HG03060 (cell line): ENCODE results near the gene DHRS11.

Experiments used
- ATAC-seq: cut with Tn5 transposase; IDR thresholded peaks from one replicate; pipeline ENCODE4 v1.9.1; 2021; ENCODE audit warnings: low read depth, moderate number of reproducible peaks; ENCODE audit not compliant: unreplicated experiment

Gene DHRS11

DNA sequence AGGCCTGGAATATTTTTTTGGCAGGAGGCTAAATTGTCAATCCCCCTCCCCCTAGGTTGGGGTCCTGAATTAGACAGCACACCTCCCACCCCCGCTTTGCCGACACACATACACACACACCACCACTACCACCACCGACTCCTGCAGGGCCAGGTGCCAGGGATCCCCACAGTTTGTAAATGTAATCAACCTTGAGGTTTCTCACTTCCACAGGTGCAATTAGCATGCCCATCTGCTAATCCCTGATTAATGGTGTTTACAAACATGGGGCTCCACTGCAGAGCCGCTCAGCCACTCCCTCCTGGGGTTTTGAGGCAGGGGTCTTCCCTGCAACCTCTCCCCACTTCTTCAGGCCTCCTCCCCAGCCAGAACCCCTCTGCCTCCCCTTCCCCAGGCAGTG, 21.5 kb downstream of the DHRS11 start:
- ATAC-seq = no peak

DNA sequence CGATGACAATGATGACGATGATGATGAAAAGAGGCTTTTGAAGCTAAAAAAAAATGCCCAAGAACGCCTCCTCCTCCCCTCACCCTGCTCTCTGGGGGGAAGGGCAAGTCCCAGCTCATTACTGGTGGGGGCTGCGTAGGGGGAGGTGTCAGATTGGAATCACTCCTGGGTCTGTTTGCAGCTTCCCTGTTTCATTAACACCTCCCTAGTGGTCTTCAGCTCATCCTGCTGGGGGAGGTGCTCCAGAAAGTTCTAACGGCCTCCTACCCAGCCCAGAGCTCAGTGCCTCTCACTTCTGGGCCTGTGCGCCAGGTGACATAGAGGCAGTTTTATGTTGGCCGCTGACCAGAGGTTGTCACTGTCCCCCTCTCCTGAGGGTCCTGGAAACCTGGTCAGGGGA, 22.4 kb downstream of the DHRS11 start:
- no peak for ATAC-seq

- ATAC-seq = no peak
Measured at GRCh38 chr17:36614933-36615332, 23.3 kb downstream of the DHRS11 start.

GRCh38 chr17:36616061-36617029, 24.7 kb downstream of the DHRS11 start:
- no peak for ATAC-seq

- no peak for ATAC-seq
Measured at GRCh38 chr17:36617773-36618172, 26.1 kb downstream of the DHRS11 start.

DNA sequence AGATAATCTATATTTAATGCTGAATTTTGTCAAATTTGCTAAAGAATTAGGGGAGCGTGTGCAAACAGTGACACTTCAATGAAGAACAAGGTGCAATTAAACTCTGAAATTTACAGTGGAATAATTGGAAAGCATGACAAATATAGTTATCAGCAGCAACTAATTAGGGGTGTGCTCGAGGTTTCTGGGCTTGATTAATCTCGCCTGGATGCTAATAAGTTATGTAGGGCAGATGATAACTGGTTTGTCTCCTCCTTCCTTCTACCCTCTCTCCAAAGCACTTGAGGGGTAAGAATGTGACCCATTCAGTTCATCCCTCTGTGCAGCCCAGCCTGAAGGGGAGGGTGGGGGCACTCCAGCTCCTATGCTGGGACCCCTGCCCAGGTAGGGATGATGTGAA, 31.6 kb downstream of the DHRS11 start:
- no peak for ATAC-seq

DNA sequence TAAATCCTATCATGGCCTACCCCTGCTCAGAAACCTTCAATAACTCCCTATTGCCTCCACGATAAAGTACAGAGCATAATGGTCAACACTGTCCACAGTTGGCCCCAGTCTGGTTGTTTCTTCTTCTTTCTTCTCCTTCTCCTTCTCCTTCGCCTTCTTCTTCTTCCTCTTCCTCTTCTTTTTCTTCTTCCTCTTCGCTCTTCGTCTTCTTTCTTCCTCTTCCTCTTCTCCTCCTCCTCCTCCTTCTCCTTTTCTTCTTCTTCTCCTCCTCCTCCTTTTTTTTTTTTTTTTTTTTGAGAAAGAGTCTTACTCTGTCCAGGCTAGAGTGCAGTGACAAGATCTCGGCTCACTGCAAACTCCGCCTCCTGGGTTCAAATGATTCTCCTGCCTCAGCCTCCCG, 33.5 kb downstream of the DHRS11 start:
- no peak for ATAC-seq

- ATAC-seq = no peak
Measured at GRCh38 chr17:36627101-36627500, 35.4 kb downstream of the DHRS11 start.

DNA sequence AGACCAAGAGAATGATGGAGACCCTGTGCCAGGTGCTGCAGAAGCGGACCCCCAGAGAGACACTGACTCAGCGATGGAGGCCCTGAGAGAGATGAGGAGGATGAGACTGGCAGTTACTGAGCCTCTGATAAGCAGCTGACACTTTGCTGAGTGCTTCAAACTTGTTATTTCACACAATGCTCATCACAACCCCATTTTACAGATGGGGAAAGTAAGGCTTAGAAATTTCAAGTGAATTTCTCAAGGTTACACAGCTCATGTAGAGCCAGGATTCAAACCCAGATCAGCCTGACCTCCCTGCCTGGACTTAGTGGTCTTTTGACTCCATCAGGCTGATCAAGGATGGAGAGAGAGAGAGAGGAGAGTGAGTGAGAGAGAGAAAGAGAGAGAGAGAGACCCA, 36.9 kb downstream of the DHRS11 start:
- no peak for ATAC-seq

DNA sequence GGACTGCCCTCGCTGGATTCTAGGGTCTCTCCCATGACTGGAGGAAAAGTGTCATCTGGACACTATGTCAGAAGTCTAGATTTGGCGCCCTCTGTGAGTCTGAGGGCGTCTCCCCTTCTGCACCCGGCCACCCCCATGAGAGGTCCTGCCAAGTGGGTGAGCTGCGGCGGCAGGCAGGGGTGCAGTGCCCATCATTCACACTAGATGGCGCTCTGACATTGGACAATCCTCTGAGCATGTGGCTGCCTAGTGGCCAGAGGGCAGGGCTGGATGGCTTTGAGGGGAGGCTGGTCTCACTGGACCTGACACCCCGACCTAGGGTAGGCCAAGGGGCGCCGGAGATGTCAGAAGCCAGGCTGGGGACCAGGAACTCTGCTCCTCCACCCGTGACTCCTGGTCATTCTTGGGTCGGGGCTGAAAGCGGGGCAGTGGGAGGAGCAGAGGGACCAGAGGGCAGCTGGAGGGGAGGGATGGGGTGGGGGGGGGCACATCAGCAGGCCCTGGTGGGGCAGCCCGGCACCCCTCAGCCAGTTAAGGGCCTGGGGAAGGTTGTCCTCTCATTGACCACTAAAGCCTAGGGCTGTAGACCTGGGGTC, 37.7 kb downstream of the DHRS11 start:
- no peak for ATAC-seq

- no peak for ATAC-seq
Measured at GRCh38 chr17:36629970-36630502, 38.4 kb downstream of the DHRS11 start.

- ATAC-seq = no peak
Measured at GRCh38 chr17:36631022-36631421, 39.3 kb downstream of the DHRS11 start.

DNA sequence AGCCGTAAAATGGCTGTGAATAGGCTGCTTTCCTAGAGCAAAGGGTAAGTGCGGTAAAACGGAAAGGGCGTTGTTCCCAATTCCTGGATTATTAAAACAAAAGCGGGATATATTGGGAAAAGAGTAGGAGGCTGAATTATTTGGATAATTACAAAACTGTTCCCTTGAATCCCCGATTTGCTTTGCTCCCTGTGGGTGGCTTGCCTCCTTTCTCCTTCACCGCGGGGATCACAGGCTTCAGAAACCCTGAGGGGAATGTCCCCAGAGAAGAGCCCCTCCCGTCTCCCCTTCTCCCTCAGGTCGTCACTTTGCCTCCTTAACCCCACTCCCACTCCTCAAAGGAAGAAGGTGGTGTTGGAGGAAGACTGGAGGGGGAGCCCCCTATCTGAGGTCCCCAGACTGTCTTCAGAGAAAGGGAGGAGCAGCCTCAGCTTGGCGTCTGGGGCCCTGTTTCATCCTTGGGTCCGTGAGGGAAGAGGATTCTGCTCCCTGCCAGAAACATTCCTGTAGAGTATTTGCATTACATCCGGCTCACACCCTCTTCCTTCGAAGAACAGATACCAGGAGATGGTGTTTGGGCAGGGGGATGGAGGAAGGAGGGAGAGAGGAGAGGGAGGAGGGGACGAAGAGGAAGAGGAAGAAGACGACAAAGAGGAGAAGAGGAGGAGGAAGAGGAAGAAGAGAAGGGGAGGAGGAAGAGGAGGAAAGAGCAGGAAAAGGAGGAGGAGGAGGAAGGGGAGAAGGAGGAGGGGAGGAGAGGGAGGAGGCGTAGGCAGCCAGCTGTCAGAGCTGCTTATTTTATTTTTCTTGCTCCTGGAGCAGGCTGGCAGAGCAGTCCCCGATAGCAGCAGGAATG, 41.5 kb downstream of the DHRS11 start:
- no peak for ATAC-seq

- no peak for ATAC-seq
Measured at GRCh38 chr17:36640346-36640745, 48.7 kb downstream of the DHRS11 start.

DNA sequence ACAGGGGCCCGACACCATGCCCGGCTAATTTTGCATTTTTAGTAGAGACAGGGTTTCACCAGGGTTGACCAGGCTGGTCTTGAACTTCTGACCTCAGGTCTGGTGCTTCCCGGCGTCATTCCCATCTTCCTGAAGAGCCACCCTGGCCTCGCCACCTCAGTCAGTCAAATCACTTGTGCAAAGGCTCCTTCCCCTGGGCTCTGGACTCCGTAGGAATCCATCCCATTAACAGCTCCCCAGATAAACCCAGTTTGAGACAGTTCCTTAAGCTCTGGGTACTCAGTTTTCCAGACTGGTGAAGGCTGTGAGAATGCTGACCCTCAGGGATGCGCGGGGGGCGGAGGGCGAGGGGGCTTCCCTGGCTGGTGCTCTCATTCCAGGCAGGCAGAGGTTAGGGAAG, 49.2 kb downstream of the DHRS11 start:
- ATAC-seq = no peak

- ATAC-seq = no peak
Measured at GRCh38 chr17:36641331-36641876, 49.7 kb downstream of the DHRS11 start.

DNA sequence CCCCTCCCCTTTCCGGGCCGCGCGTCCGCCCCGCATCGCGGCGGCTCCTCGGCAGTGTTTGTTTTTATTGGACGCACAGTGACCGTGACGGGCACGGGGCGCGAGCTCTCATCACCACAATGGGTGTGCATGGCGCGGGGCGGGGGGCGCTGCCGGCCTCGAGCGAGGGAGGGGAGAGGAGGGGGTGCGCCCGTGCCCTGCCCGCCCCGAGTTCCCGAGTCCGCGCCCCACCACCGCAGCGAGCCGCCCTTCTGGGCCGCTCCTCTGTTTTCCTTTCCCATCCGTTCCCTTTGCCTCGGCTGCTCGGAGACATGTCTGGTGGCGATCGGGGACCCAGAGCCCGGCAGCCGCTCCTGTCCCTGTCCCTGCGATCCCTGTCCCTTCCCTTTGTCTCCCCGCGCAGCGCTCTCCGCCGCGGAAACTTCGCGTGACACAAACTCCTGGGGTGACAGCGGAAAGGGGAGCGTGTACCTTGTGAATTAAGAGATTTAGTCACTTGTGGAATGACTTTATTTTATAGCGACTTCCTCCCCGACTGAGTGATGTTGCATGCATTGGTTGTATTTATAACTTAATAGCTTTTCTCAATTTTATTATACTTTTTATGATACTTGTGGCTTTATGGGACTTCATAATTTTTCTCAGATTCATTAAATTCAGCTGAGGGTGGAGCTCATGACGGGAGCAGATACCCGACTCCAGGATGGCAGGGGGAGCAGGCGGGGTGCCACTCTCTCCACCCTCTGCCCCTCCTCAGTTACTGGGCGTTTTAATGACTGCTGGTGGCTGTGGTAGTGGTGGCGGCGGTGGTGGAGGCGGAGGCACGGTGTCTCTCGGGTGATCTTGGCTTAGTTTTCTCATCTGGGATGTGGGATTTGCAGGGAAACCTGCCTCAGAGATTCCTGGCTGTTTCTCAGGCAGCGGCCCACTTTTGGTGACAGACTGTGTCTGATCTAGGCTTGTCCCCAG, 50.5 kb downstream of the DHRS11 start:
- ATAC-seq = no peak

DNA sequence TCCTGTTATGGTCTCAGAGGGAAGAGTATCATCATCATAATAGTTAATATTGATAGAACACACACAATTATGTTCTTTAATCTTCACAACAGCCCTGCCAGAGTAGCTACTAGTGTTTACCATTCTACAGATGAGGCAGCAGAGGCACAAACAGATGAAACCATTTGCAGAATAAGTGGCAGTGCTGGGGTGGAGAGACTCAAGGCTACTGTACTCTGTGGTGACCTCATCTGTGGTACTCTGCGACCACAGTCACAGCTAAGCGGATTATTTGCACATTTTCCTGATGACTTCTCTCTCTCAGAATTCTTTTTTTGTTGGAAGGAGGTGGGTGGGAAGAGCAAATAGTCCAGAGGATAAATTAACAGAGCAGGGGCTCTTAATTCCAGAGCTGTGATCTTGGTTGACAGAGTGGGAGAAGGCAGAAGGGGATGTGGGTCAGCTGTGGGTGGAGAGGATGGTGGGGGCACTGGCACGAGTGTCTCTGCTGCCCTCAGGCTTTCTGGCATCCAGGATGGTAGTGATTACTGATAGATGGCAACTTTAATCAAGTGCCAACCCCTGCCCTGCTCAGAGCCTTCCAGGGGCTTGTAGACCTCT, 51.5 kb downstream of the DHRS11 start:
- no peak for ATAC-seq

- no peak for ATAC-seq
Measured at GRCh38 chr17:36645422-36645821, 53.7 kb downstream of the DHRS11 start.
